HG03439 (cell line): ENCODE measurements around the gene HMX1.

Experiments used
- ATAC-seq: cut with Tn5 transposase; IDR thresholded peaks from one replicate; pipeline ENCODE4 v1.9.1; 2021; ENCODE audit warnings: mild to moderate bottlenecking, moderate library complexity; ENCODE audit not compliant: unreplicated experiment

The HMX1 gene

GRCh38 chr4:8857766-8858700 lies 13.6 kb downstream of the HMX1 start:
- no peak for ATAC-seq

- ATAC-seq = no peak
These were observed 14.6 kb downstream of the HMX1 start for GRCh38 chr4:8856835-8857621.

- ATAC-seq = no peak
These were observed 15.8 kb downstream of the HMX1 start for GRCh38 chr4:8855818-8856245.

GRCh38 chr4:8854931-8855330 lies 16.7 kb downstream of the HMX1 start:
- no peak for ATAC-seq

DNA sequence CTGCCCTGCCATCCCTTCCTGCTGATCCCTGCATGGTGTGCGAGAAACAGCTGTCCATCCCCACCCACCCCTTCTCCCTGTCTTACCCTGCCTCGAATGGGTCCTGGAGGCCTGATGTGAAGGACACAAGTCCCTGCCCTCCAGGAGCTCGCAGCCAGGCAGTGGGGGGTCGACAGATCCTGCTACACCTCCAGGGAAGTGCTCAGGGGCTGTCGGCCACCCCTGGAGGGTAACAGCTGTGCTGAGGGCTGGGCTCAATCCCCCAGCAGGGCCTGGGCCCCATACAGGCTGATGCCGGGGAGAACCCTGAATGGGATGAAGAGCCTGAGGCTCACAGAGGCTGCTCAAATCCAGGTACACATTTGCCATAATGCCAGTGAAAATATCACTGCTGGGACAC lies 17.6 kb downstream of the HMX1 start:
- no peak for ATAC-seq

GRCh38 chr4:8853249-8853648 lies 18.4 kb downstream of the HMX1 start:
- ATAC-seq = no peak

GRCh38 chr4:8852118-8852704 lies 19.4 kb downstream of the HMX1 start:
- no peak for ATAC-seq

DNA sequence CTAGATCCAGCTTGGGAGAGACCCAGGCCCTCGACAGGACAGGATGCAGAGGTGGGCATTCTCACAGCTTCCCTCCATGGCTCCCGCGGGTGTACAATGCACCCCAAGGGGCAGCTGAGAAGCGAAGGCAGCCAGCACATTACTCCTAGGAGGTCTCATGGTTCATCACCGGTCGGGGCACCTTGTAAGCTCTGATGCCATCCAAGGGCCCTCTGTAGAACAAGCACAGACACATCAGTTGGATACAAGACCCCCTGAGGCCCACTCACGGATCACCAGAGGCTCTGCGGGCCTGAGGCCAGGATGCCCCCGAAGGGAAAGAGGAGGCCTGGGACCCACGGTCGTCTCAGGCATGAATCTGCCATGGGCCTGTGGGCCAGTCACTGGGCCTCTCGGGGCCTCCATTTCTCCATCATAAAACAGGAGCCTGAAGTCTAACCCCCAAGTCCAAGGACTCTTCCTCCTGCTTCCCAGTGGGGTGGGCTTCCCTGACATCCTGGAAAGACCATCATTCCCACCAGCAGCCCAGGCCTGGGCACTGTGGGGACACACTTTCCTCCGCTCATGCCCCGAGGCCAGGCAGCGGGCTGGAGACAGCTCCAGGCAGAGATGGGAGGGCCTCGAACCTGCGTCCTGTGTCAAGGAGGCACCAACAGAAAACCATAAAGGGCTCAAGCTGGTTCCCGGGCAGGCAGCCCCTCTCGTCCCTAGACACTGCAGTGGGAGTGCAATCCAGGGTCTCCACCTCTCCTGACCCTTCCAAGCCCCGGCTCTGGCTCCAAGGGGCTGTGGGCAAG lies 20.1 kb downstream of the HMX1 start:
- no peak for ATAC-seq

DNA sequence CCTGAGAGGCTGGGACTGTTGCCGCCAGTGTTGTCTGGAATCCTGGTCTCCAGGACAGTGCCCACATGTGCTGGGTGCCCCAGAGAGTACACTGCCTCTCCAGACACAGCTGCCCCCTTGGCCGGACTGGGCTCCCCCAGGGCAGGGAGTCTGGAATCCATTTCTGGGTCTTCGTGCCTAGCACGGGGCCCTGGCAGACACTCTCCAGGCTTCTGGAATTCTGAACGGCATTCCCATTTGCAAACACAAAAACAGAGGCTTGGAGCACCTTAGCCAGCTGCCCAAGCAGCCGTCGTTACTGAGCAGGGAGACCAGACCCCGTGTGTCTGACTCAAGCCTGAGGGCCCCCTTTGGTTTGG lies 20.8 kb downstream of the HMX1 start:
- no peak for ATAC-seq

DNA sequence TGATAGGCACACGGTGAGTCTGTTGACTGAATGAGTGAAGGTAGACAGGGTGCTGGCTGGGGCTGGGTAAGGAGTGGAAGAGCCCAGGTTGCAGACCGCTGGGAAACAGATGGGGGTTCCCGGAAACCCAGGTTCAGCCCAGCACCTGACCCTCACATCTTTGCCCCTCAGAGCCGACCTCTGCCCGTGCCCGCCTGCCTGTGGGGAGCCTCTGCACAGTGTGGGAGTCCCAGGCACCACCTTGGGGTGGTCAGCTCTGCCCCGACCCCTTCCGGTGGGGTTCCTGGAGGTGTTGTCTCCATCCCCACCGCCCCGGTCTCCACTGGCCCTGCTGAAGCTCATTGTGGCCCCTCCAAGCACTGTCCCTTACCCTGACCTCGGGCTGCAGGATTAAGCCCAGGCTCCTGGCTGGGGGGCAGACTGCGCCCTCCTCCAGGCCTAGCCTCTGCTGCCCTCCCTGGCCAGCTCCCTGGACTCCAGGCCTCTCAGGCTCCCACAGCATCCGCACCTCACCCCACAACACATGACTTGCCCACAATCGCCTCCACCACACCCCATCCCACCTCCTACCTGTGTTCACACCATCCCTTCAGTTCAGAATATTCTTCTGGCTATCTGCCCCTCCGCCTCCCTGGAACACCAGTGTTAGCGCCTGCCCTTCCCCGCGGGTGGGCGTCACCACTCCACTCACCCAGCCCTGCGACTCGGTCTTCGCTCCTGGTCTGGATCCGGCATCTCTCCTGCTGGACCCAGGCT lies 21.4 kb downstream of the HMX1 start:
- no peak for ATAC-seq

GRCh38 chr4:8849266-8850073 lies 22.2 kb downstream of the HMX1 start:
- no peak for ATAC-seq

GRCh38 chr4:8848507-8849265 lies 23.0 kb downstream of the HMX1 start:
- ATAC-seq = no peak

GRCh38 chr4:8847764-8848163 lies 23.9 kb downstream of the HMX1 start:
- no peak for ATAC-seq

GRCh38 chr4:8847331-8847730 lies 24.3 kb downstream of the HMX1 start:
- ATAC-seq = no peak

DNA sequence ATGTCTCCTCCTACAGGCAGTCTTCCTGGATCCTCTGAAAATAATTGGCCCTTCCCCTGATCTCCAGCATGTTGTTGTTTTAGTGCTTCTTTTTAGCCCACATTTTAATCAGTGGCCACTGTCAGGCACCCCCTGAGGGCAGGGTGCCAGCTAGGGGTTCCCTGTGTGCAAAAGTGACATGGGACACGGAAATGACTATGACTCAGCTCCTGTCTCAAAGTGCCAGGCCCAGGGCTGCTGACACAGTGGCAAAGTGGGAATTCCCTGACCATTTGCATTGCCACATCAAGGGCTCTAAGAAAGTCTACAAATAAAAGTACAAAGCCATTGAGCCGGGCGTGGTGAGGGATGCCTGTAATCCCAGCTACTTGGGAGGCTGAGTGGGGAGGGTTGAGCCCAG lies 24.8 kb downstream of the HMX1 start:
- ATAC-seq = no peak

- ATAC-seq = no peak
These were observed 25.5 kb downstream of the HMX1 start for GRCh38 chr4:8846046-8846720.

- no peak for ATAC-seq
These were observed 26.5 kb downstream of the HMX1 start for GRCh38 chr4:8844976-8845690.
